HCT116 (cell line): ENCODE data around the gene C4orf51. TPM values are rescaled to one million over a fixed set of nuclear protein-coding genes. Genes with fewer than 3 reads are reported as not detected.

ENCODE experiments used
- ATAC-seq: fragments of 200-7000 bp; cut with Tn5 transposase; 2 replicates; pipeline ENCODE4 v1.9.1; 2020; ENCODE audit warnings: mild to moderate bottlenecking, moderate library complexity
- BruUV-seq: library from RNA; stranded (reverse); fragments of 400-500 nt; replicated peaks from 2 replicates; lab custom pipeline; 2021; lab: Mats Ljungman, UMichigan
- CTCF ChIA-PET: fragments of 300-600 bp; sonication (Branson Sonifier 250); formaldehyde crosslinking; loops from one replicate; lab custom pipeline; 2021; ENCODE audit warnings: antibody characterized with exemption; lab: Charles Lee
- POLR2A ChIA-PET: fragments of 300-600, 350-600 bp; sonication (Branson Sonifier 250); formaldehyde crosslinking; loops from one replicate; lab custom pipeline; 2021; ENCODE audit warnings: antibody characterized with exemption; lab: Charles Lee
- RAD21 ChIA-PET, 2 experiments: fragments of 300-600 bp; sonication (Branson Sonifier 250); formaldehyde crosslinking; loops; one replicate each; lab custom pipeline; 2023; ENCODE audit warnings: low total read pairs in 2 of 2; ENCODE audit not compliant: uncharacterized antibody in 2 of 2, unreplicated experiment in 2 of 2, low non-redundant PET in 1 of 2; lab: Charles Lee
- DNase-seq: peaks from one replicate; pipeline ENCODE4 v3.0.0-alpha.2; 2010; ENCODE audit warnings: low read depth, low spot score
- H2AFZ ChIP-seq: fragments of 200-600 bp; shearing (Covaris generic), sonication (generic); 2 replicates; pipeline ENCODE4 v1.6.1; 2017; ENCODE audit warnings: low read depth, mixed run types, mixed read lengths, antibody characterized with exemption, low read length; ENCODE audit not compliant: poor library complexity, severe bottlenecking
- H3K27ac ChIP-seq: 2 replicates; pipeline ENCODE4 v1.5.1; 2012; ENCODE audit warnings: low read depth, low read length
- H3K27me3 ChIP-seq: fragments of 200-600 bp; sonication (generic); 2 replicates; pipeline ENCODE4 v1.6.1; 2016; ENCODE audit warnings: mixed run types, low read length, mixed read lengths; ENCODE audit not compliant: insufficient read depth
- H3K36me3 ChIP-seq, 2 experiments: fragments of 200-500 bp in 1 of 2; fragments of 200-600 bp in 1 of 2; sonication (Bioruptor generic) in 1 of 2; sonication (generic) in 1 of 2; 2 replicates each; pipeline versions ENCODE4 v1.5.1 to v1.6.1; 2014 to 2016; ENCODE audit warnings: low read length in 2 of 2, inconsistent platforms in 1 of 2, mixed read lengths in 1 of 2, mixed run types in 1 of 2; ENCODE audit not compliant: insufficient read depth in 2 of 2, control insufficient read depth in 1 of 2
- H3K4me1 ChIP-seq, 2 experiments: fragments of 200-600 bp in 1 of 2; sonication (generic) in 1 of 2; 2 replicates each; pipeline versions ENCODE4 v1.5.1 to v1.6.1; 2012 to 2017; ENCODE audit warnings: low read length in 2 of 2, inconsistent platforms in 1 of 2, mild to moderate bottlenecking in 1 of 2, mixed read lengths in 1 of 2, mixed run types in 1 of 2, moderate library complexity in 1 of 2; ENCODE audit not compliant: insufficient read depth in 2 of 2, control insufficient read depth in 1 of 2
- H3K4me2 ChIP-seq: fragments of 200-600 bp; sonication (generic); 2 replicates; pipeline ENCODE4 v1.6.1; 2017; ENCODE audit warnings: mixed run types, low read length, mixed read lengths
- H3K4me3 ChIP-seq, 2 experiments: fragments of 200-600 bp in 1 of 2; sonication (generic) in 1 of 2; replicated peaks in 1 of 2; 2 replicates each; pipeline ENCODE4 v1.5.1; 2011 to 2016; ENCODE audit warnings: low read length in 2 of 2, control low read depth in 1 of 2, low read depth in 1 of 2, mild to moderate bottlenecking in 1 of 2, mixed read lengths in 1 of 2, mixed run types in 1 of 2
- H3K79me2 ChIP-seq: fragments of 200-600 bp; sonication (generic); 2 replicates; pipeline ENCODE4 v1.6.1; 2017; ENCODE audit warnings: mild to moderate bottlenecking, mixed run types, low read length, moderate library complexity, mixed read lengths; ENCODE audit not compliant: insufficient read depth
- H3K9ac ChIP-seq: fragments of 200-600 bp; sonication (generic); 2 replicates; pipeline ENCODE4 v1.6.1; 2016; ENCODE audit warnings: low read length, mixed read lengths
- H3K9me2 ChIP-seq: fragments of 200-600 bp; sonication (generic), shearing (Covaris generic); 2 replicates; pipeline ENCODE4 v1.6.1; 2017; ENCODE audit warnings: mixed run types, mild to moderate bottlenecking, moderate library complexity; ENCODE audit not compliant: insufficient read depth
- H3K9me3 ChIP-seq, 2 experiments: fragments of 200-500 bp in 1 of 2; fragments of 200-600 bp in 1 of 2; sonication (Bioruptor generic) in 1 of 2; sonication (generic) in 1 of 2; 2 replicates each; pipeline ENCODE4 v1.6.1; 2014 to 2017; ENCODE audit warnings: low read length in 2 of 2, mixed read lengths in 2 of 2, inconsistent platforms in 1 of 2, low read depth in 1 of 2, mild to moderate bottlenecking in 1 of 2, mixed run types in 1 of 2, moderate library complexity in 1 of 2; ENCODE audit not compliant: control insufficient read depth in 1 of 2, insufficient read depth in 1 of 2
- H4K20me1 ChIP-seq: fragments of 200-600 bp; sonication (generic), shearing (Covaris generic); 2 replicates; pipeline ENCODE4 v1.6.1; 2017; ENCODE audit warnings: mixed run types, mild to moderate bottlenecking, moderate library complexity; ENCODE audit not compliant: insufficient read depth
- CBX3 ChIP-seq: IDR thresholded peaks from 2 replicates; pipeline ENCODE4 v1.6.1; 2012; ENCODE audit warnings: low read depth
- CEBPB ChIP-seq: IDR thresholded peaks from 2 replicates; pipeline ENCODE4 v1.6.1; 2012; ENCODE audit warnings: low read depth
- ELF1 ChIP-seq: IDR thresholded peaks from 2 replicates; pipeline ENCODE4 v1.6.1; 2012; ENCODE audit warnings: low read depth, borderline replicate concordance
- EZH2 ChIP-seq: fragments of 200-600 bp; sonication (generic); IDR thresholded peaks from 2 replicates; pipeline ENCODE4 v1.6.1; 2017; ENCODE audit warnings: antibody characterized with exemption, mixed run types
- EZH2phosphoT487 ChIP-seq: fragments of 200-600 bp; IDR thresholded peaks from 2 replicates; pipeline ENCODE4 v1.6.1; 2018; ENCODE audit warnings: antibody characterized with exemption, borderline replicate concordance
- FOSL1 ChIP-seq: IDR thresholded peaks from 2 replicates; pipeline ENCODE4 v1.6.1; 2012; ENCODE audit warnings: low read depth
- JUND ChIP-seq: IDR thresholded peaks from 2 replicates; pipeline ENCODE4 v1.6.1; 2012
- MAX ChIP-seq: IDR thresholded peaks from 2 replicates; pipeline ENCODE4 v1.6.1; 2012
- POLR2A ChIP-seq: IDR thresholded peaks from 2 replicates; pipeline ENCODE4 v1.7.0; 2011; ENCODE audit warnings: borderline replicate concordance; ENCODE audit not compliant: insufficient read depth, insufficient read length; ENCODE audit errors: extremely low read depth
- POLR2AphosphoS5 ChIP-seq: IDR thresholded peaks from 2 replicates; pipeline ENCODE4 v1.6.1; 2011; ENCODE audit warnings: mild to moderate bottlenecking, low read depth, low read length, moderate library complexity
- SIN3A ChIP-seq: IDR thresholded peaks from 2 replicates; pipeline ENCODE4 v1.6.1; 2012; ENCODE audit warnings: low read depth
- TCF7L2 ChIP-seq: IDR thresholded peaks from 2 replicates; pipeline ENCODE4 v1.7.0; 2011; ENCODE audit warnings: borderline replicate concordance, inconsistent platforms; ENCODE audit not compliant: insufficient read depth, insufficient read length; ENCODE audit errors: extremely low read depth
- YY1 ChIP-seq: IDR thresholded peaks from 2 replicates; pipeline ENCODE4 v1.6.1; 2011; ENCODE audit warnings: low read length, low read depth, moderate library complexity, mild to moderate bottlenecking; ENCODE audit not compliant: insufficient replicate concordance; ENCODE audit errors: extremely low read depth
- ZBTB33 ChIP-seq: IDR thresholded peaks from 2 replicates; pipeline ENCODE4 v1.6.1; 2011; ENCODE audit warnings: mild to moderate bottlenecking, low read length, moderate library complexity; ENCODE audit not compliant: insufficient replicate concordance; ENCODE audit errors: extremely low read depth
- ZFX ChIP-seq: fragments of 450-650 bp; IDR thresholded peaks from 2 replicates; pipeline ENCODE4 v1.6.1; 2017
- ZNF274 ChIP-seq: fragments of 200-500 bp; sonication (Bioruptor generic); IDR thresholded peaks from 2 replicates; pipeline ENCODE4 v1.6.1; 2014; ENCODE audit warnings: mild to moderate bottlenecking, low read depth, low read length, inconsistent platforms
- intact Hi-C: fragments of 100-400 bp; cut with micrococcal nuclease; formaldehyde crosslinking; loops from 2 replicates; pipeline ENCODE4 v1.10.0; 2022
- total RNA-seq: library from RNA; stranded (reverse); gene quantifications from one replicate; pipeline ENCODE4 v1.2.1, GENCODE V29; 2021; ENCODE audit not compliant: unreplicated experiment
- TF ChIP-seq, protein P1 (sequence below): IDR thresholded peaks from 2 replicates; pipeline ENCODE4 v1.6.1; 2012; ENCODE audit warnings: low read depth

Gene C4orf51
- total RNA-seq, 1 experiment from 2014 or later, result not detected

DNA sequence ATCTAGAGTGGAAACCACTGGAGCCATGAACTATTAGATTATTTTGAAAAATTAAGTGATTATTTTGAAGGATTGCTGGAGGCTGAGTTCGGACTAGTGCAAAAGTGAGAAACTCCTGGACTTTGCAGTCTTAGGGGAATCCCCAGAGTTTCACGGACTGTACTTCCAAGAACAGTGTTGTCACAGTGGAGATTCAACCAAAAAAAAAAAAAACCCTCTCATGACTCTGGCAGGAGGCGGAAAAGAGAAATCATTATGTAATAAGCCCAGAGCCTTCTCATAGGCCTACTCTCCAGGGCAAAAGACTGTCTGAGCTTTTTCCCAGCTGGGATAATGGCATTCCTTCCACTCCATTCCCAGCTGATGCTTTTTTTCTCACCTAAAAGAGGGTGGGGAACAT is 16.8 kb upstream of the C4orf51 start:
- H3K4me1 ChIP-seq, result no peaks in the 10 kb centered on the region
- DNase-seq (no peak), ATAC-seq (no peak)
- H3K27me3 ChIP-seq, result no peaks in the 10 kb centered on the region
- H3K27ac ChIP-seq, result no peak overlapping the region
- ChIA-PET RAD21 (no interaction called here), POLR2A (no interaction called here), CTCF (no interaction called here)
- no peaks in the 10 kb centered on the region for H3K9me3 ChIP-seq
- BruUV-seq, result no TSS peak
- H3K9me2 ChIP-seq, result no peaks in the 10 kb centered on the region
- H4K20me1 ChIP-seq, result no peaks in the 10 kb centered on the region
- H3K79me2 ChIP-seq, result no peaks in the 10 kb centered on the region
- no peak overlapping the region for H3K4me2 ChIP-seq
- no peak overlapping the region for H3K4me3 ChIP-seq
- H3K9ac ChIP-seq, result no peak overlapping the region
- no peak for TF ChIP-seq ZBTB33
- TF ChIP-seq, all 23 proteins: peak for 0
- no peak overlapping the region for H2AFZ ChIP-seq
- no peaks in the 10 kb centered on the region for H3K36me3 ChIP-seq
- intact Hi-C loops, result no loop called here

DNA sequence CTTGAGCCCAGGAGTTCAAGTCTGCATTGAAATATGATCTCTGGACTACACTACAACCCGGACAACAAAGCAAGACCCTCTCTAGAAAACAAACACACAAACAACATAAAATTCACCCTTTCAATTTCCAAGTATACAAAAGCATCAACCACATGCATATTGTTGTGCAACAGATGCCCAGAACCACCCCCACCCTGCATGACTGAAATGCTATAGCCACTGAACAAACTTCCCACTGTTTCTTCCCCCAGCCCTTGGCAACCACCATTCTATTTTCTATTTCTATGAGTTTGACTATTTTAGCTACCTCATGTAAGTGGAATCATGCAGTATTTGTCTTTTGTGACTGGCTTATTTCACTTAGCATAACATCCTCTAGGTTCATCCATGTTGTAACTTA is 14.2 kb upstream of the C4orf51 start:
- no TSS peak for BruUV-seq
- CTCF ChIA-PET, result no interaction called here
- ATAC-seq, result no peak
- TF ChIP-seq EZH2phosphoT487 (no peak), POLR2A (no peak), MAX (no peak), CBX3 (no peak), JUND (no peak), TCF7L2 (no peak), ELF1 (no peak), ZFX (no peak), POLR2AphosphoS5 (no peak), CEBPB (no peak), YY1 (no peak), SIN3A (no peak), EZH2 (no peak), FOSL1 (no peak), ZNF274 (no peak)
- TF ChIP-seq, protein P1, sequence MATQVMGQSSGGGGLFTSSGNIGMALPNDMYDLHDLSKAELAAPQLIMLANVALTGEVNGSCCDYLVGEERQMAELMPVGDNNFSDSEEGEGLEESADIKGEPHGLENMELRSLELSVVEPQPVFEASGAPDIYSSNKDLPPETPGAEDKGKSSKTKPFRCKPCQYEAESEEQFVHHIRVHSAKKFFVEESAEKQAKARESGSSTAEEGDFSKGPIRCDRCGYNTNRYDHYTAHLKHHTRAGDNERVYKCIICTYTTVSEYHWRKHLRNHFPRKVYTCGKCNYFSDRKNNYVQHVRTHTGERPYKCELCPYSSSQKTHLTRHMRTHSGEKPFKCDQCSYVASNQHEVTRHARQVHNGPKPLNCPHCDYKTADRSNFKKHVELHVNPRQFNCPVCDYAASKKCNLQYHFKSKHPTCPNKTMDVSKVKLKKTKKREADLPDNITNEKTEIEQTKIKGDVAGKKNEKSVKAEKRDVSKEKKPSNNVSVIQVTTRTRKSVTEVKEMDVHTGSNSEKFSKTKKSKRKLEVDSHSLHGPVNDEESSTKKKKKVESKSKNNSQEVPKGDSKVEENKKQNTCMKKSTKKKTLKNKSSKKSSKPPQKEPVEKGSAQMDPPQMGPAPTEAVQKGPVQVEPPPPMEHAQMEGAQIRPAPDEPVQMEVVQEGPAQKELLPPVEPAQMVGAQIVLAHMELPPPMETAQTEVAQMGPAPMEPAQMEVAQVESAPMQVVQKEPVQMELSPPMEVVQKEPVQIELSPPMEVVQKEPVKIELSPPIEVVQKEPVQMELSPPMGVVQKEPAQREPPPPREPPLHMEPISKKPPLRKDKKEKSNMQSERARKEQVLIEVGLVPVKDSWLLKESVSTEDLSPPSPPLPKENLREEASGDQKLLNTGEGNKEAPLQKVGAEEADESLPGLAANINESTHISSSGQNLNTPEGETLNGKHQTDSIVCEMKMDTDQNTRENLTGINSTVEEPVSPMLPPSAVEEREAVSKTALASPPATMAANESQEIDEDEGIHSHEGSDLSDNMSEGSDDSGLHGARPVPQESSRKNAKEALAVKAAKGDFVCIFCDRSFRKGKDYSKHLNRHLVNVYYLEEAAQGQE, result no peak

More for the DNA sequence above, 14.2 kb upstream of the C4orf51 start:
- Histone ChIP-seq H3K4me2 (no peak overlapping the region), H3K4me1 (no peaks in the 10 kb centered on the region), H3K9me3 (no peaks in the 10 kb centered on the region), H3K4me3 (no peak overlapping the region), H3K9ac (no peak overlapping the region), H3K9me2 (no peaks in the 10 kb centered on the region), H4K20me1 (no peaks in the 10 kb centered on the region), H3K36me3 (no peaks in the 10 kb centered on the region), H3K79me2 (no peaks in the 10 kb centered on the region), H2AFZ (no peak overlapping the region), H3K27me3 (no peaks in the 10 kb centered on the region), H3K27ac (no peak overlapping the region)
- intact Hi-C loops, result no loop called here
- RAD21 ChIA-PET, result no interaction called here
- POLR2A ChIA-PET, result no interaction called here
- DNase-seq, result no peak
